Cardiac fibroblast (primary cell): ENCODE measurements around the gene F9.

Experiments used
- DNase-seq, 2 donors: peaks; one replicate each; pipeline versions ENCODE4 v3.0.0 to v3.0.0-alpha.2; 2010; ENCODE audit warnings: low read depth in 2 of 2
- H3K4me3 ChIP-seq, 2 donors: replicated peaks in 1 of 2; 1 replicate in 1 of 2; 2 replicates in 1 of 2; pipeline ENCODE4 v1.5.1; 2011; ENCODE audit warnings: low read depth in 2 of 2, low read length in 2 of 2, mild to moderate bottlenecking in 2 of 2, moderate library complexity in 1 of 2
- TF ChIP-seq, protein P1 (sequence below): IDR thresholded peaks from one replicate; pipeline ENCODE4 v1.5.1; 2011; ENCODE audit warnings: low read depth, mild to moderate bottlenecking, low read length, inconsistent platforms

Gene F9

DNA sequence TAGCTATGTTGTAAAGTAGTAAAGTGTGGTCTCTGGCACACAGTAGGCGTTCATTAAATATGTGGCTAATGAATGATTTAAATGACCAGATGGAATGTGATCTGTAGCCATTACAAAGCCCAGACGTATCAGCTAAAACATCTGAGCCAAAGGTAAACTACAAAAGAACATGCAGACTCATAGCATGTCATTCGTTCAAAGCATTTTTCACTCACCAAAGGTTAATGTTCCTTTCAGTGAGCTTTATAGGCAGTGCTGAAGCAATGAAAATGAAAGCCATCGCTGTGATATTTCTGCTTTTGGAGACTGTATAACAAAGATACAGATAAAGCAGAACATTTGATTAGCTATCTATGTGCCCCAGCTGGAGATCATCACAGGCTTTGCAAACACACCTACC lies 50.5 kb downstream of the F9 start:
- TF ChIP-seq, protein P1, sequence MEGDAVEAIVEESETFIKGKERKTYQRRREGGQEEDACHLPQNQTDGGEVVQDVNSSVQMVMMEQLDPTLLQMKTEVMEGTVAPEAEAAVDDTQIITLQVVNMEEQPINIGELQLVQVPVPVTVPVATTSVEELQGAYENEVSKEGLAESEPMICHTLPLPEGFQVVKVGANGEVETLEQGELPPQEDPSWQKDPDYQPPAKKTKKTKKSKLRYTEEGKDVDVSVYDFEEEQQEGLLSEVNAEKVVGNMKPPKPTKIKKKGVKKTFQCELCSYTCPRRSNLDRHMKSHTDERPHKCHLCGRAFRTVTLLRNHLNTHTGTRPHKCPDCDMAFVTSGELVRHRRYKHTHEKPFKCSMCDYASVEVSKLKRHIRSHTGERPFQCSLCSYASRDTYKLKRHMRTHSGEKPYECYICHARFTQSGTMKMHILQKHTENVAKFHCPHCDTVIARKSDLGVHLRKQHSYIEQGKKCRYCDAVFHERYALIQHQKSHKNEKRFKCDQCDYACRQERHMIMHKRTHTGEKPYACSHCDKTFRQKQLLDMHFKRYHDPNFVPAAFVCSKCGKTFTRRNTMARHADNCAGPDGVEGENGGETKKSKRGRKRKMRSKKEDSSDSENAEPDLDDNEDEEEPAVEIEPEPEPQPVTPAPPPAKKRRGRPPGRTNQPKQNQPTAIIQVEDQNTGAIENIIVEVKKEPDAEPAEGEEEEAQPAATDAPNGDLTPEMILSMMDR = no peak
- H3K4me3 ChIP-seq = no peak overlapping the region
- DNase-seq = no peak

- TF ChIP-seq, protein P1 = no peak
- no peak for DNase-seq
- H3K4me3 ChIP-seq = no peak overlapping the region
Measured at GRCh38 chrX:139585613-139586012, 55.1 kb downstream of the F9 start.

DNA sequence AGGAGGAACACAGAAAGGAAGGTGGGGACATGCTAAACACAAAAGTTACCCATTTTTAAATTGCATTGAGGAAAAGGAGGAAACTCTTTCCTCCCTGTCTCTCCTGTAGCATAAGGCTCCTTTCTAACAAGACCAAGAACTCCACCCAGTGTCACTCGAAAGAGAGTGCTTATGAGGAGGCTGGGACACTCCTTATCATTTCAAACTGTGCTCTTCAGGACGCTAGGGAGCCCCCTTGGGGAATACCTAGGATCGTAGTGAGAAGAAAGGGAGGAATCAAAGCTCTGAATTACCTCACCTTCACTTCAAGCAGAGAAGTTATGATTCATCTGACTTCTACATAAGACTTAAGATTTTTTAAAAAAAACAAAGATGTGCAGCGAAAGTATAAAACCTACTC lies 65.5 kb downstream of the F9 start:
- no peak overlapping the region for H3K4me3 ChIP-seq
- DNase-seq = no peak
- TF ChIP-seq, protein P1 = no peak

GRCh38 chrX:139600105-139600504 lies 69.6 kb downstream of the F9 start:
- no peak for DNase-seq
- H3K4me3 ChIP-seq = no peak overlapping the region
- TF ChIP-seq, protein P1 = no peak
